Measurements from ENCODE around the gene SLC48A1. TPM values are rescaled to one million over a fixed set of nuclear protein-coding genes. Genes with fewer than 3 reads are reported as not detected.

Gene SLC48A1
- total and polyA plus RNA-seq, 2 donors (not counting 3 experiments of a cell fraction or from before 2014, with no cell fraction given), result 17.3 to 20.3 TPM

GRCh38 chr12:47790676-47791350, 17.8 kb downstream of the SLC48A1 start:
- Histone ChIP-seq H3K9ac (replicated peaks; ENCODE audit: extremely low read depth, insufficient read depth, low read length) (no peak overlapping the region), H3K79me2 (ENCODE audit: control insufficient read depth, insufficient read depth, low read length) (peaks cover 4% of the 10 kb centered on the region), H3K9me3 (replicated peaks; ENCODE audit: control insufficient read depth, insufficient read depth, low read length) (no peaks in the 10 kb centered on the region), H2AFZ (ENCODE audit: low read depth, low read length) (no peak overlapping the region), H3K4me1 (ENCODE audit: control insufficient read depth, extremely low read depth, insufficient read depth, low read length) (no peaks in the 10 kb centered on the region), H4K20me1 (replicated peaks; ENCODE audit: control insufficient read depth, extremely low read depth, insufficient read depth, low read length) (no peaks in the 10 kb centered on the region), H3K27ac (ENCODE audit: insufficient read depth, low read depth, low read length) (no peak overlapping the region), H3K27me3 (ENCODE audit: control insufficient read depth in 2 of 2, insufficient read depth in 2 of 2, low read length in 2 of 2) (no peaks in the 10 kb centered on the region), H3K4me2 (ENCODE audit: insufficient read depth, low read length) (no peak overlapping the region), H3K9me1 (replicated peaks; ENCODE audit: control insufficient read depth, extremely low read depth, insufficient read depth, low read length) (no peaks in the 10 kb centered on the region), H3K36me3 (ENCODE audit: control insufficient read depth in 2 of 2, extremely low read depth in 1 of 2, insufficient read depth in 2 of 2, low read length in 2 of 2) (peaks cover 45 to 86% of the 10 kb centered on the region in 2 experiments), H3K4me3 (replicated peaks in 1 of 3; ENCODE audit: insufficient read depth in 1 of 3, low read depth in 1 of 3, low read length in 3 of 3) (no peak overlapping the region)
- no peak for DNase-seq (ENCODE audit: low read depth, low spot score)
- BruUV-seq (replicated peaks), result no TSS peak
- no peak for FAIRE-seq
- intact Hi-C loops (cut with micrococcal nuclease) (no loop called here), dilution Hi-C loops (cut with MboI; ENCODE audit: extremely low pct_ligation_motif_present, low sequenced_read_pairs) (no loop called here)
- ChIA-PET CTCF (interaction anchor here (1.0 to 15.8 kb wide), 6 partner anchors 11 to 73 kb away, joined by 4 to 427 read pairs (median 5); no protein-coding TSS in a partner anchor), POLR2A (no interaction called here)
- TF ChIP-seq MAX (IDR thresholded peaks at IDR 0.05; ENCODE audit: insufficient read depth, insufficient read length) (no peak), FOS (IDR thresholded peaks at IDR 0.05; ENCODE audit: borderline replicate concordance, insufficient read depth, low read length) (no peak), MYC (IDR thresholded peaks at IDR 0.05; ENCODE audit: low read depth, low read length) (no peak), EZH2 (IDR thresholded peaks at IDR 0.05; ENCODE audit: borderline replicate concordance, low read depth, low read length, severe bottlenecking) (no peak), GATA2 (IDR thresholded peaks at IDR 0.05; ENCODE audit: insufficient read depth, insufficient read length, low read depth, low read length) (no peak), POLR2AphosphoS5 (IDR thresholded peaks at IDR 0.05; ENCODE audit: insufficient read depth, low read depth, low read length) (no peak), JUN (IDR thresholded peaks at IDR 0.05; ENCODE audit: borderline replicate concordance, insufficient read depth, insufficient read length, low read depth) (no peak), POLR2A (IDR thresholded peaks at IDR 0.05; ENCODE audit: low read depth, low read length) (no peak), CTCF (IDR thresholded peaks at IDR 0.05; ENCODE audit: extremely low read depth in 1 of 2, insufficient read depth in 1 of 2, low read depth in 1 of 2, low read length in 2 of 2) (no peak)

All from endothelial cell of umbilical vein (primary cell).